Activated naive CD8-positive, alpha-beta T cell treated with anti-CD3 and anti-CD28 coated beads, Interleukin-2, amount 10 ng/mL, durations not matched to agents 7 days and 5 days (primary cell): ENCODE results near the gene SOX6. TPM values are rescaled to one million over a fixed set of nuclear protein-coding genes. Genes with fewer than 3 reads are reported as not detected.

ENCODE experiments used
- ATAC-seq: fragments of 150-1000 bp; cut with Tn5 transposase; one replicate; pipeline ENCODE4 v1.10.0; 2021; ENCODE audit warnings: low read depth, moderate library complexity
- POLR2A ChIA-PET: fragments of 350-600 bp; sonication (Branson Sonifier 250); formaldehyde crosslinking; loops from one replicate; lab custom pipeline; 2021; ENCODE audit warnings: antibody characterized with exemption; lab: Charles Lee
- DNase-seq: peaks from one replicate; pipeline ENCODE4 v3.0.0; 2021
- H3K27ac Mint-ChIP-seq: one replicate; pipeline ENCODE4 v1.8.0; 2022; ENCODE audit warnings: mild to moderate bottlenecking, mixed read lengths
- H3K27me3 Mint-ChIP-seq: one replicate; pipeline ENCODE4 v1.8.0; 2022; ENCODE audit warnings: mild to moderate bottlenecking, moderate library complexity, mixed read lengths
- H3K36me3 Mint-ChIP-seq: one replicate; pipeline ENCODE4 v1.8.0; 2021; ENCODE audit warnings: mild to moderate bottlenecking, mixed read lengths
- H3K4me1 Mint-ChIP-seq: one replicate; pipeline ENCODE4 v1.8.0; 2021; ENCODE audit warnings: mixed read lengths
- H3K4me3 Mint-ChIP-seq: one replicate; pipeline ENCODE4 v1.8.0; 2022; ENCODE audit warnings: mild to moderate bottlenecking, moderate library complexity, mixed read lengths
- H3K9me3 Mint-ChIP-seq: one replicate; pipeline ENCODE4 v1.8.0; 2021; ENCODE audit warnings: mixed read lengths
- total RNA-seq, 2 experiments: library from RNA; stranded (reverse); gene quantifications; one replicate each; pipeline ENCODE4 v1.2.3, GENCODE V29; 2021

SOX6 gene
- total RNA-seq, 2 experiments from 2014 or later, result not detected

- Mint-ChIP-seq H3K9me3 (no peaks in the 10 kb centered on the region), H3K4me3 (no peak overlapping the region), H3K4me1 (no peaks in the 10 kb centered on the region), H3K27me3 (no peaks in the 10 kb centered on the region), H3K36me3 (no peaks in the 10 kb centered on the region), H3K27ac (no peak overlapping the region)
- DNase-seq, result no peak
- POLR2A ChIA-PET, result no interaction called here
- no peak for ATAC-seq
Observed at GRCh38 chr11:16016468-16016829, 339.9 kb downstream of the SOX6 start.

- H3K4me3 Mint-ChIP-seq, result no peak overlapping the region
- H3K27ac Mint-ChIP-seq, result no peak overlapping the region
- no peaks in the 10 kb centered on the region for H3K9me3 Mint-ChIP-seq
- DNase-seq (no peak), ATAC-seq (no peak)
- H3K36me3 Mint-ChIP-seq, result no peaks in the 10 kb centered on the region
- POLR2A ChIA-PET, result no interaction called here
- no peaks in the 10 kb centered on the region for H3K27me3 Mint-ChIP-seq
- no peaks in the 10 kb centered on the region for H3K4me1 Mint-ChIP-seq
Observed at GRCh38 chr11:16015741-16016467, 340.4 kb downstream of the SOX6 start.

- Mint-ChIP-seq H3K4me3 (no peak overlapping the region), H3K27ac (no peak overlapping the region), H3K4me1 (no peaks in the 10 kb centered on the region), H3K36me3 (no peaks in the 10 kb centered on the region), H3K9me3 (no peaks in the 10 kb centered on the region), H3K27me3 (no peaks in the 10 kb centered on the region)
- POLR2A ChIA-PET, result no interaction called here
- no peak for ATAC-seq
- DNase-seq, result no peak
Observed at GRCh38 chr11:16013649-16014275, 342.6 kb downstream of the SOX6 start.

- Mint-ChIP-seq H3K4me1 (no peaks in the 10 kb centered on the region), H3K36me3 (no peaks in the 10 kb centered on the region), H3K27me3 (no peaks in the 10 kb centered on the region), H3K27ac (no peak overlapping the region), H3K9me3 (no peaks in the 10 kb centered on the region), H3K4me3 (no peak overlapping the region)
- POLR2A ChIA-PET, result no interaction called here
- DNase-seq (no peak), ATAC-seq (no peak)
Observed at GRCh38 chr11:16013242-16013641, 343.1 kb downstream of the SOX6 start.

GRCh38 chr11:16012125-16012751 is 344.1 kb downstream of the SOX6 start:
- DNase-seq, result no peak
- no peaks in the 10 kb centered on the region for H3K36me3 Mint-ChIP-seq
- no peak for ATAC-seq
- no peak overlapping the region for H3K4me3 Mint-ChIP-seq
- H3K9me3 Mint-ChIP-seq, result no peaks in the 10 kb centered on the region
- H3K4me1 Mint-ChIP-seq, result no peaks in the 10 kb centered on the region
- POLR2A ChIA-PET, result no interaction called here
- H3K27ac Mint-ChIP-seq, result no peak overlapping the region
- no peaks in the 10 kb centered on the region for H3K27me3 Mint-ChIP-seq

- no peak for DNase-seq
- Mint-ChIP-seq H3K27me3 (no peaks in the 10 kb centered on the region), H3K4me3 (no peak overlapping the region), H3K9me3 (no peaks in the 10 kb centered on the region), H3K36me3 (no peaks in the 10 kb centered on the region), H3K27ac (no peak overlapping the region), H3K4me1 (no peaks in the 10 kb centered on the region)
- no peak for ATAC-seq
- POLR2A ChIA-PET, result no interaction called here
Observed at GRCh38 chr11:16011396-16011795, 344.9 kb downstream of the SOX6 start.

- Mint-ChIP-seq H3K9me3 (no peaks in the 10 kb centered on the region), H3K27me3 (peaks cover 2% of the 10 kb centered on the region), H3K27ac (no peak overlapping the region), H3K4me1 (no peaks in the 10 kb centered on the region), H3K36me3 (no peaks in the 10 kb centered on the region), H3K4me3 (no peak overlapping the region)
- POLR2A ChIA-PET, result no interaction called here
- DNase-seq (no peak), ATAC-seq (no peak)
Observed at GRCh38 chr11:16009021-16009420, 347.3 kb downstream of the SOX6 start.

GRCh38 chr11:16007514-16007913 is 348.8 kb downstream of the SOX6 start:
- Mint-ChIP-seq H3K27me3 (peaks cover 2% of the 10 kb centered on the region), H3K4me3 (no peak overlapping the region), H3K36me3 (no peaks in the 10 kb centered on the region), H3K9me3 (no peaks in the 10 kb centered on the region), H3K4me1 (no peaks in the 10 kb centered on the region), H3K27ac (no peak overlapping the region)
- DNase-seq, result no peak
- POLR2A ChIA-PET, result no interaction called here
- no peak for ATAC-seq

GRCh38 chr11:16002942-16003341 is 353.4 kb downstream of the SOX6 start:
- Mint-ChIP-seq H3K4me3 (no peak overlapping the region), H3K27me3 (peaks cover 3% of the 10 kb centered on the region), H3K9me3 (no peaks in the 10 kb centered on the region), H3K36me3 (no peaks in the 10 kb centered on the region), H3K27ac (no peak overlapping the region), H3K4me1 (no peaks in the 10 kb centered on the region)
- POLR2A ChIA-PET, result no interaction called here
- no peak for ATAC-seq
- no peak for DNase-seq

- DNase-seq, result no peak
- Mint-ChIP-seq H3K4me3 (no peak overlapping the region), H3K36me3 (no peaks in the 10 kb centered on the region), H3K27ac (no peak overlapping the region), H3K4me1 (no peaks in the 10 kb centered on the region), H3K27me3 (peaks cover 3% of the 10 kb centered on the region), H3K9me3 (no peaks in the 10 kb centered on the region)
- POLR2A ChIA-PET, result no interaction called here
- no peak for ATAC-seq
Observed at GRCh38 chr11:16001899-16002426, 354.4 kb downstream of the SOX6 start.

GRCh38 chr11:16001044-16001568 is 355.2 kb downstream of the SOX6 start:
- Mint-ChIP-seq H3K27ac (no peak overlapping the region), H3K9me3 (no peaks in the 10 kb centered on the region), H3K4me3 (no peak overlapping the region), H3K4me1 (no peaks in the 10 kb centered on the region), H3K36me3 (no peaks in the 10 kb centered on the region), H3K27me3 (peaks cover 5% of the 10 kb centered on the region)
- POLR2A ChIA-PET, result no interaction called here
- ATAC-seq (no peak), DNase-seq (no peak)

GRCh38 chr11:16000065-16000464 is 356.3 kb downstream of the SOX6 start:
- Mint-ChIP-seq H3K9me3 (no peaks in the 10 kb centered on the region), H3K36me3 (no peaks in the 10 kb centered on the region), H3K4me1 (no peaks in the 10 kb centered on the region), H3K27me3 (peaks cover 5% of the 10 kb centered on the region), H3K27ac (no peak overlapping the region), H3K4me3 (no peak overlapping the region)
- no peak for ATAC-seq
- POLR2A ChIA-PET, result no interaction called here
- no peak for DNase-seq

- POLR2A ChIA-PET, result no interaction called here
- H3K36me3 Mint-ChIP-seq, result no peaks in the 10 kb centered on the region
- no peaks in the 10 kb centered on the region for H3K4me1 Mint-ChIP-seq
- H3K27ac Mint-ChIP-seq, result no peak overlapping the region
- no peak for ATAC-seq
- peaks cover 8% of the 10 kb centered on the region for H3K27me3 Mint-ChIP-seq
- no peak for DNase-seq
- H3K4me3 Mint-ChIP-seq, result no peak overlapping the region
- H3K9me3 Mint-ChIP-seq, result no peaks in the 10 kb centered on the region
Observed at GRCh38 chr11:15993345-15993744, 363.0 kb downstream of the SOX6 start.

GRCh38 chr11:15991215-15991614 is 365.1 kb downstream of the SOX6 start:
- no peaks in the 10 kb centered on the region for H3K9me3 Mint-ChIP-seq
- no peak overlapping the region for H3K27ac Mint-ChIP-seq
- H3K27me3 Mint-ChIP-seq, result peaks cover 6% of the 10 kb centered on the region
- ATAC-seq (no peak), DNase-seq (no peak)
- H3K4me3 Mint-ChIP-seq, result no peak overlapping the region
- POLR2A ChIA-PET, result no interaction called here
- no peaks in the 10 kb centered on the region for H3K36me3 Mint-ChIP-seq
- no peaks in the 10 kb centered on the region for H3K4me1 Mint-ChIP-seq
